Testis (tissue), 3 donors: ENCODE results near the gene KIDINS220. TPM values are rescaled to one million over a fixed set of nuclear protein-coding genes. Genes with fewer than 3 reads are reported as not detected.

Experiments
- DNase-seq: peaks from one replicate; pipeline ENCODE4 v3.0.0-alpha.2; 2019
- H3K27ac ChIP-seq, 2 donors: fragments of 200-600 bp; sonication (generic); one replicate each; pipeline ENCODE4 v1.5.1; 2019
- H3K27me3 ChIP-seq: fragments of 200-600 bp; sonication (generic); one replicate; pipeline ENCODE4 v1.5.1; 2019
- H3K36me3 ChIP-seq: fragments of 200-600 bp; sonication (generic); one replicate; pipeline ENCODE4 v1.5.1; 2017; ENCODE audit warnings: low read depth; ENCODE audit errors: missing control alignments
- H3K4me1 ChIP-seq: fragments of 200-600 bp; sonication (generic); one replicate; pipeline ENCODE4 v1.5.1; 2019
- H3K4me3 ChIP-seq, 2 donors: fragments of 200-600 bp; sonication (generic); one replicate each; pipeline ENCODE4 v1.5.1; 2017 to 2019
- H3K9me3 ChIP-seq: fragments of 200-600 bp; sonication (generic); one replicate; pipeline ENCODE4 v1.5.1; 2017
- CTCF ChIP-seq, 3 experiments: fragments of 450-650 bp in 2 of 3; fragments of 200-600 bp in 1 of 3; sonication (generic) in 1 of 3; IDR thresholded peaks; one replicate each; pipeline ENCODE4 v1.5.1; 2016 to 2019; ENCODE audit warnings: antibody characterized with exemption in 3 of 3, mild to moderate bottlenecking in 2 of 3, moderate library complexity in 1 of 3
- POLR2A ChIP-seq: fragments of 450-650 bp; IDR thresholded peaks from one replicate; pipeline ENCODE4 v1.6.1; 2017; ENCODE audit warnings: antibody characterized with exemption, mild to moderate bottlenecking, moderate library complexity
- WGBS, 2 donors: methylation state at CpG; one replicate each; pipeline ENCODE4 v1.1.5; 2018; 5-methylcytosine and 5-hydroxymethylcytosine counted together
- intact Hi-C: fragments of 100-400 bp; cut with DNase I; formaldehyde crosslinking; loops from one replicate; pipeline ENCODE4 v1.15.1; 2023; ENCODE audit warnings: low total_unique reads
- polyA plus RNA-seq: library from polyadenylated mRNA; stranded (reverse); fragments of 350-450 nt; fragmentation: Illumina TruSeq; extraction: RNeasy Lipid Tissue Mini Kit (QIAGEN cat#74804); gene quantifications from one replicate; pipeline ENCODE4 v1.2.3, GENCODE V29; 2014; ENCODE audit warnings: low read depth, low replicate concordance; ENCODE audit not compliant: insufficient read depth
- total RNA-seq, 2 donors: library from RNA; depleted of rRNA; stranded (reverse); fragments of >200 nt; gene quantifications; one replicate each; pipeline ENCODE4 v1.2.3, GENCODE V29; 2016

The KIDINS220 gene
- total and polyA plus RNA-seq, 3 donors from 2014 or later, result 25.5 to 75.7 (median 68.6) TPM

- 91 to 96% methylated on average over 10 of the region's 10 CpGs for WGBS, 2 donors
- H3K9me3 ChIP-seq, result no peaks in the 10 kb centered on the region
- TF ChIP-seq POLR2A, result no peak
- TF ChIP-seq CTCF (IDR thresholded peaks at IDR 0.05), result no peak
- no peak for DNase-seq
- H3K27me3 ChIP-seq, result no peaks in the 10 kb centered on the region
- intact Hi-C loops, result no loop called here
- no peak overlapping the region for H3K27ac ChIP-seq
- H3K4me1 ChIP-seq, result no peaks in the 10 kb centered on the region
- H3K36me3 ChIP-seq, result no peaks in the 10 kb centered on the region
- H3K4me3 ChIP-seq, result no peak overlapping the region
Observed at GRCh38 chr2:8722986-8723385, 114.4 kb downstream of the KIDINS220 start.

GRCh38 chr2:8721410-8721809 is 116.0 kb downstream of the KIDINS220 start:
- Histone ChIP-seq H3K4me1 (no peaks in the 10 kb centered on the region), H3K9me3 (no peaks in the 10 kb centered on the region), H3K4me3 (no peak overlapping the region), H3K36me3 (no peaks in the 10 kb centered on the region), H3K27ac (no peak overlapping the region), H3K27me3 (no peaks in the 10 kb centered on the region)
- intact Hi-C loops, result no loop called here
- DNase-seq, result no peak
- no peak for TF ChIP-seq POLR2A
- TF ChIP-seq CTCF (IDR thresholded peaks at IDR 0.05), result no peak
- 93 to 98% methylated on average over 3 of the region's 3 CpGs for WGBS, 2 donors

GRCh38 chr2:8720741-8721140 is 116.7 kb downstream of the KIDINS220 start:
- no peak overlapping the region for H3K4me3 ChIP-seq
- no peaks in the 10 kb centered on the region for H3K36me3 ChIP-seq
- no peaks in the 10 kb centered on the region for H3K9me3 ChIP-seq
- no peak for DNase-seq
- no peak overlapping the region for H3K27ac ChIP-seq
- no peaks in the 10 kb centered on the region for H3K4me1 ChIP-seq
- no peaks in the 10 kb centered on the region for H3K27me3 ChIP-seq
- WGBS, 2 donors, result 61 to 65% methylated on average over 3 of the region's 3 CpGs
- intact Hi-C loops, result no loop called here
- TF ChIP-seq POLR2A, result no peak
- no peak for TF ChIP-seq CTCF (IDR thresholded peaks at IDR 0.05)

GRCh38 chr2:8719528-8719927 is 117.9 kb downstream of the KIDINS220 start:
- TF ChIP-seq POLR2A (no peak), CTCF (IDR thresholded peaks at IDR 0.05) (no peak)
- no peak overlapping the region for H3K27ac ChIP-seq
- intact Hi-C loops, result no loop called here
- no peak for DNase-seq
- no peaks in the 10 kb centered on the region for H3K36me3 ChIP-seq
- H3K27me3 ChIP-seq, result no peaks in the 10 kb centered on the region
- no peak overlapping the region for H3K4me3 ChIP-seq
- 81 to 92% methylated on average over 3 of the region's 3 CpGs for WGBS, 2 donors
- no peaks in the 10 kb centered on the region for H3K4me1 ChIP-seq
- no peaks in the 10 kb centered on the region for H3K9me3 ChIP-seq

GRCh38 chr2:8714971-8715370 is 122.4 kb downstream of the KIDINS220 start:
- Histone ChIP-seq H3K36me3 (no peaks in the 10 kb centered on the region), H3K4me1 (no peaks in the 10 kb centered on the region), H3K27ac (no peak overlapping the region), H3K9me3 (no peaks in the 10 kb centered on the region), H3K4me3 (no peak overlapping the region), H3K27me3 (no peaks in the 10 kb centered on the region)
- TF ChIP-seq CTCF (IDR thresholded peaks at IDR 0.05) (no peak), POLR2A (no peak)
- intact Hi-C loops, result no loop called here
- DNase-seq, result no peak
- WGBS, 2 donors, result 92 to 93% methylated on average over 5 of the region's 5 CpGs
